ENCODE results near the gene CDC42EP3.

DNA sequence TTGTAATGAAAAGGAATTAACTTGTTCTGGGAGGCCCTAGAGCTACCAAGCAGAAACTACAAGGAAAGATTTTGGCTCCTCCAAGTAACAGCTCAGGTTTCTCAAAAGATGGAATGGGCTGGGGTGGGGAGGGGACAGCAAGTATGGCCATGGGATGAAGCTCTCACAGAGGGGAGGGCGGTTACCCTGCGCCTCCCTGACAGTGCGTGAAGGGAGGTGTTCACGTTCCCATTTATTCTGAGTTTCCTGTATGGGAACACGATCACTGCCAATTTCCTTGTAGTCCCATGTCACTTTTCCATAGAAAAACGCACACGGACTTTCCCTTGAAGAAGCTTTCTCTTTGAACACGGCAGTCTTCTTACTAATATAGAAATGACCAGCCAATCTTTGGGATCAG lies 17.0 kb downstream of the CDC42EP3 start:
- TF ChIP-seq, protein P1, sequence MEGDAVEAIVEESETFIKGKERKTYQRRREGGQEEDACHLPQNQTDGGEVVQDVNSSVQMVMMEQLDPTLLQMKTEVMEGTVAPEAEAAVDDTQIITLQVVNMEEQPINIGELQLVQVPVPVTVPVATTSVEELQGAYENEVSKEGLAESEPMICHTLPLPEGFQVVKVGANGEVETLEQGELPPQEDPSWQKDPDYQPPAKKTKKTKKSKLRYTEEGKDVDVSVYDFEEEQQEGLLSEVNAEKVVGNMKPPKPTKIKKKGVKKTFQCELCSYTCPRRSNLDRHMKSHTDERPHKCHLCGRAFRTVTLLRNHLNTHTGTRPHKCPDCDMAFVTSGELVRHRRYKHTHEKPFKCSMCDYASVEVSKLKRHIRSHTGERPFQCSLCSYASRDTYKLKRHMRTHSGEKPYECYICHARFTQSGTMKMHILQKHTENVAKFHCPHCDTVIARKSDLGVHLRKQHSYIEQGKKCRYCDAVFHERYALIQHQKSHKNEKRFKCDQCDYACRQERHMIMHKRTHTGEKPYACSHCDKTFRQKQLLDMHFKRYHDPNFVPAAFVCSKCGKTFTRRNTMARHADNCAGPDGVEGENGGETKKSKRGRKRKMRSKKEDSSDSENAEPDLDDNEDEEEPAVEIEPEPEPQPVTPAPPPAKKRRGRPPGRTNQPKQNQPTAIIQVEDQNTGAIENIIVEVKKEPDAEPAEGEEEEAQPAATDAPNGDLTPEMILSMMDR (IDR thresholded peaks at IDR 0.05), result no peak
- no peak for TF ChIP-seq POLR2A (IDR thresholded peaks at IDR 0.05)

All from adrenal gland (tissue), 5 donors.